ENCODE results near the gene ERICH6B.
"Not testable (repeated sequence)": the region's sequence is repeated elsewhere in the genome, so short reads cannot be mapped to it uniquely, and the experiment has no call there.

Gene ERICH6B

GRCh38 chr13:45615501-45616101, at the start of gene ERICH6B:
Gene ERICH6B, minus strand, starts transcription at chr13:45615739. Its CDS starts 18,734 bp downstream, at chr13:45597005.
- DNase-seq = peak in 1 of 2 donors; percentile 20

DNA sequence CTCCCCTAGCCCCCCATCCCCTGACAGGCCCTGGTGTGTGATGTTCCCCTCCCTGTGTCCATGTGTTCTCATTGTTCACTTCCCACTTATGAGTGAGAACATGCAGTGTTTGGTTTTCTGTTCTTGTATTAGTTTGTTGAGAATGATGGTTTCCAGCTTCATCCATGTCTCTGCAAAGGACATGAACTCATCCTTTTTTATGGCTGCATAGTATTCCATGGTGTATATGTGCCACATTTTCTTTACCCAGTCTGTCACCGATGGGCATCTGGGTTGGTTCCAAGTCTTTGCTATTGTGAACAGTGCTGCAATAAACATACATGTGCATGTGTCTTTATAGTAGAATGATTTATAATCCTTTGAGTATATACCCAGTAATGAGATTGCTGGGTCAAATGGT, 47.4 kb upstream of the ERICH6B start:
- not testable (repeated sequence) for DNase-seq

GRCh38 chr13:45662162-45662561, 46.6 kb upstream of the ERICH6B start:
- no peak for DNase-seq

DNA sequence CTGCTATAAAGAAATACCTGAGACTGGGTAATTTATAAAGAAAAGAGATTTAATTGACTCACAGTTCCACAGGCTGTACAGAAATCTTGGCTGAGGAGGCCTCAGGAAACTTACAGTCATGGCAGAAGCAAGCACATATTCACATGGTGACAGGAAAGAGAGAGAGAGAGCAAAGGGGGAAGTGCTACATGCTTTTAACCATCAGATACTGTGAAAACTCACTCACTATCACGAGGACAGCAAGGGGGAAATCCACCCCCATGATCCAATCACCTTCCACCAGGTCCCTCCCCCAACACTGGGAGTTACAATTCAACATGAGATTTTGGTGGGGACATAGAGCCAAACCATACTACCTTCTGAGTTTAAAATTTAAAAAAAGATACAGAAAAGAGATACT, 44.9 kb upstream of the ERICH6B start:
- DNase-seq = not testable (repeated sequence)

- DNase-seq = no peak
These were observed 44.0 kb upstream of the ERICH6B start for GRCh38 chr13:45659536-45659935.

GRCh38 chr13:45658586-45659235, 43.2 kb upstream of the ERICH6B start:
- no peak for DNase-seq

- no peak for DNase-seq
These were observed 39.3 kb upstream of the ERICH6B start for GRCh38 chr13:45654633-45655349.

- not testable (repeated sequence) for DNase-seq
These were observed 29.7 kb upstream of the ERICH6B start for GRCh38 chr13:45645263-45645662.

GRCh38 chr13:45642159-45642558, 26.6 kb upstream of the ERICH6B start:
- not testable (repeated sequence) for DNase-seq

DNA sequence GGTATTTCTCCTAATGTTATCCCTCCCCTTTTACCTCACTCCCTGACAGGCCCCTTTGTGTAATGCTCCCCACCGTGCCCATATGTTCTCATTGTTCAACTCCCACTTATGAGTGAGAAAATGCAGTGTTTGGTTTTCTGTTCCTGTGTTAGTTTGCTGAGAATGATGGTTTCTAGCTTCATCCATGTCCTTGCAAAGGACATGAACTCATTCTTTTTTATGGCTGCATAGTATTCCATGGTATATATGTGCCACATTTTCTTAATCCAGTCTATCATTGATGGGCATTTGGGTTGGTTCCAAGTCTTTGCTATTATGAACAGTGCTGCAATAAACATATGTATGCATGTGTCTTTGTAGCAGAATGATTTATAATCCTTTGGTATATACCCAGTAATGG, 19.8 kb upstream of the ERICH6B start:
- DNase-seq = not testable (repeated sequence)

DNA sequence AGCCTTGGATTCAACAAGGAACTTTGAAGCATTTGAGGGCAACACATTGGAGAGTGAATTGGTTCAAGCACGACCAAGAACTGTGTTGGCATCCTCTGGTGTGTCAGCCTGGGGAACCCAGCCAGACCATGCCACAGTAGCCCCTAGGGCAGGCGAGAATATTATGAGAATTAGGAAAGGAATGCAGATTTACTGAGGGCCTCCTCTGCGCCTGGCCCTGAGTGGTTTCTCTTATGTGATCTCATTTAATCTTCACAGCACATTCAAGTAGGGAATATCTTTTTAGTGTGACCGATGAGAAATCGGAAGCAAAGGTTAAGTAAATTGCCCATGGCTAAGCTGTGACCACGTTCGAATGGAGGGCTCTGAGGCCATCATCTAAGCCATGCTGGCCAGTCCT, 15.3 kb upstream of the ERICH6B start:
- DNase-seq = no peak

DNA sequence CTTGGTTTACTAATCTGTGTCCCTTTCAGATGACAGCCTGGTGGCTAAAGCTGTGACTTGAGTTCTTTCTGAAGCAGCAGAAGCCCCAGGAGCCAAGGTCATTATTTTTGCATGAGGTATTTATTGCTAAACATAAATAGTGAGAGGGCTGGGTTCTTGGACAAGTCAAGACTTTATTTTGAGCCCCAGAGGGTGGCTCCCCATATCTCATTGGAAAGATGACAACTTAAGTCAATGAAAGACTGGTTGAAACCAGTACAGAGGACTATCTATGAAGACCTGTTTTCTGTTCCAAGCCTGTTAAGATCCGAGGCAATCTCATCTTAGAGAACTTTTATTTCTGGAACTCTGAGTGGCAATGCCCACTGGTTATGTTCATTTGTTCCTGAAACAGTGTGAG, 14.4 kb upstream of the ERICH6B start:
- DNase-seq = no peak

DNA sequence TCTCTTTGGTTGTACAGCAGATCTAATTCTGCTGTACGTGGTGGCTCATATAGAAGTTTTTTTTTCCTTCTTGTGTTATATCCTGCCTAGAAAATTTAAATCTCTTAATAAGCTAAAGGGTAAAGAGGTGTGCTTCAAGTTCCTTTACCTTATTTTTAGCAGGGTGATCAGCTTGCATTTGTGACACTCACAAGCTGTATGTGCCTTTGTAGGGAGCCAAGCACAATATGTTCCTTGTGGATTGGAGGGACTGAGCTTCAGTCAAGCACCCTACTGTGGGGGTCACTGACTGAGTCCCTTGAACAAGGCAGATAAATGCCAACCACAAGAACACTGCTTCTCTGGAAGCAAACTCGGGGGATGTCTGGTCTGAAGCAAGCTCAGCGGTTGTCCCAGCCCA, 12.6 kb upstream of the ERICH6B start:
- DNase-seq = no peak

DNA sequence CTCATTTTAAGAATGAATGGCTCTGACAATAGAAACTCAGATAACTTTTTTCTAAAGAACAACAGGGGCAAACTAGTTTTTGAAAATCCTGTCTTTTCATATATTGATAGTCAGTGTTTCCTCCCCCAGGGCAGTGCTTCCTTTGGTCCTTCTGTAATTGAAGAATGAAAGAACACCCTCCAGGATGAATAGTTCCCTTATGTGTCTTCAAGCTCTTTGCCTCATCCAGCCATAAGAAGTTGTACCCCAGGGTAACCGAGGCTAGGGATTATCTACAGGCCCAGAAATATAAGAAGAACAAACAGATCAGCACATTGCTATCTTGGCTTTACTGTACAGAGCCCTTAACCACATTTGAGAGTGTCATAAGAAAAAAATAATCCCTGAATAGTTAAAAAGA, 12.1 kb upstream of the ERICH6B start:
- DNase-seq = no peak

GRCh38 chr13:45626731-45627374, 11.3 kb upstream of the ERICH6B start:
- no peak for DNase-seq

DNA sequence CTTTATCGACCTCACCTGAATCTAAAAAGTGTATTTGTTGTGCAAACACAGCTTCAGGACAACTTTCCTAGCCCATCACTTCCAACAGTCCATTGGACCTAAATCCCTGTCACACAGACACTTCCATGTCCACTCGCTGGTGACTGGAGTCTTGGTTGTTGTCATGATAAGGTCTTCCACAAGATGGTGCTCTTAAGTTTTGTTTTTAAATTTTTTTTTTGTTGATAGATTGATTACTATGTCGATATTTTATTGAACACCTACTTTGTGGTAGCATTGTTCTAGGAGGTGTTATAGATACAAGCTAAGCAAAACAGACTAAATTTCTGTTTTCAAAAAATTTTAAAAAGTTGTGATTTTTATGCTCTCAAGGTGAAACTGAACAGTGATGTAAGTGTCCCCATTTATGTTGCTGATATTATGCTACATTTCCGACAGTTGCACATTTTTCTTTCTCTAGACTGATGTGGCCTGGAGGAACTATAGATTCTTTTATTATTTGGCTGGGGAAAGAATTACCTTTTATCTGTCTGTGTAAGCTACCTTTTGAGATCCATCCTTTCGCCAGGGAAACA, 8.1 kb upstream of the ERICH6B start:
- no peak for DNase-seq

DNA sequence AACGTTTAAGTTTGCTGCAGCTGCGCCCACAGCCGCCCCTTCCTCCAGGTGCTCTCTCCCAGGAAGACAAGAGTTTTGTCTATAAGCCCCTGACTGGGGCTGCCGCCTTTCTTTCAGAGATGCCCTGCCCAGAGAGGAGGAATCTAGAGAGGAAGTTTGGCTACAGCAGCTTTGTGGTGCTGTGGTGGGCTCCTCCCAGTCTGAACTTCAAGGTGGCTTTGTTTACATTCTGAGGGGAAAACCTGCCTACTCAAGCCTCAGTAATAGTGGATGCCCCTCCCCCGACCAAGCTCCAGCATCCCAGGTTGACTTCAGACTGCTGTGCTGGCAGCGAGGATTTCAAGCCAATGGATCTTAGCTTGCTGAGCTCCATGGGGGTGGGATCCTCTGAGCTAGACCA, 6.4 kb upstream of the ERICH6B start:
- no peak for DNase-seq

GRCh38 chr13:45607931-45608330, 7.6 kb downstream of the ERICH6B start:
- no peak for DNase-seq

DNA sequence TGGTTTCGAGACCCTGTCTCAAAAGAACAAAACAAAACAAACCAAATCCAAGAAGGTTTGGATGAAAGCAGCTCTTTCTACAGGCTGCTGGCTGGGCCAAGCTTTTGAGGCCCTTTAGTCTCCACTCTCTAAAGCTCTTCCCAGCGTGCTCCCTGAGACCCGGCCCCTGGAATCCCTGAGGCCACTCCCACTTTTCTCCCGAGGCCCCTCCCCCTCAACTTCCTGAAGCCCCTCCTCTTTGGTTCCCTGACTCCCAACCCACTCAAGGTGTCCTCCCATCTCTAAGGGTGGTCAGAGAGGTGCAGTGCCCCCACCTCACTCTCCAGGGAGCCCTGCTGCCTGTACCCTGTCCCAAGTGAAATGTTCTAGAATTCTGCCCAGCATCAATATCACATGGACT, 10.6 kb downstream of the ERICH6B start:
- no peak for DNase-seq

- no peak for DNase-seq
These were observed 12.2 kb downstream of the ERICH6B start for GRCh38 chr13:45603338-45603737.

DNA sequence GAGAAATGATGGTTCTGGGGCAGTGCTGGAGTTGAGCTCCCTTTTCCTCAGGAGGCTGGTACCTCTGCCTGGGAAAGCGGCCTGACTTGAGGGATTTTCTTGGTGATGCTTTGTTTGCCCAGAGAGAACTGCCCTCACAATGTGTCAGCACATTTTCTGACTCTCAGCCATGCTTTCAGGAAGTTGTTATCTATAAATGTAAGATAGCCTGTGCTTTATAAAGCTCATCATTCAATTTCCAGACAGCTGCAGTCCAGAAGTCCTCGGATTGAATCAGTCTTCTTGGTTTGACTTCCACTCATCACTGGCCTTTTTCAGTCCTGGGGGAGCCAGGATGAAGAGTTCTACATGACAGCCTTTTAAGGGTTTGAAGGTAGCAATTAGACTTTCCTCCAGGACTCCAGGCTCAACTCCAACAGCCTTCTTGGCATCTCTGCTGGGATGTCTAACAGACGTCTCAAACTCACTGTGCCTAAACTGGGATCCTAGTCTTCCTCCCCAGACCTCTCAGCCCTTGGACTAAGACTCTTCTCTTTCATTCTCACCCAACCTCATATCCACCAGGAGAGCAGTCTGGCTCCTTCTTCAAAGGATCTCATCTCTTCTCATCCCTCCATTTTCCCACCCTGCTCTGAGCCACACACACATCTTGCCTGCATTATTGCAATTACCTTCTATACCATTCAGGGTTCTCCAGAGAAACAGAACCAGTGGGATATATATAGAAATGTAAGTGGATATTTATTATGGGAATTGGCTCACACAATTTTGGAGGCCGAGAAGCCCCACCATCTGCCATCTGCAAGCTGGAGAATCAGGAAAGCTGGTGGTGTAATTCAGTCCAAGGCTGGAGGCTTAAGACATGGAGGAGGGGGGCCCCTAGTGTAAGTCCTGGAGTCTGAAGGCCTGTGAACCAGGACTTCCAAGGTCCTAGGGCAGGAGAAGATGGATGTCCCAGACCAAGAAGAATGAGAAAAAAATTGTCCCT, 13.1 kb downstream of the ERICH6B start:
- DNase-seq = no peak

DNA sequence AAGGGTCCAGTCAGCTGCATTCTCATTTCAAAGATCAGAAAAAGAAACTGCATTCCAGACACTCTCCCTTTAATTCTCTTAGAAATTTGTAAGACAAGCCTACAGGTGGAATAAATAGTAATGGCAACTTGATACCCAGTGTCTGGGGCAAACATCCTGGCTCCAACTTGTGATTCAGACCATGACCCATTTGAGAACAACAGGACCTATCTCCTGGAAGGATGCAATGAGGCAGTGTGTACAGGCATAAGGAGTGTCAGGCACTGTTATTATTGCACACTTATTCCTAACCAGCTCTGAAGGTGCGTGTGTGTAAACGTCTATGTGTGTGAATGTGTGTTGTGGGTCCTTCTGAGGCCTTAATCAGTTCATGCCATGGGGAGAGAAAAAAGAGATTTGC, 13.9 kb downstream of the ERICH6B start:
- no peak for DNase-seq

Data from stimulated activated CD4-positive, alpha-beta T cell treated with anti-CD3 and anti-CD28 coated beads, Interleukin-2, amount 100 ng/mL, for 24 hours (primary cell).